ENCODE measurements around the gene KRT13.

Gene KRT13

DNA sequence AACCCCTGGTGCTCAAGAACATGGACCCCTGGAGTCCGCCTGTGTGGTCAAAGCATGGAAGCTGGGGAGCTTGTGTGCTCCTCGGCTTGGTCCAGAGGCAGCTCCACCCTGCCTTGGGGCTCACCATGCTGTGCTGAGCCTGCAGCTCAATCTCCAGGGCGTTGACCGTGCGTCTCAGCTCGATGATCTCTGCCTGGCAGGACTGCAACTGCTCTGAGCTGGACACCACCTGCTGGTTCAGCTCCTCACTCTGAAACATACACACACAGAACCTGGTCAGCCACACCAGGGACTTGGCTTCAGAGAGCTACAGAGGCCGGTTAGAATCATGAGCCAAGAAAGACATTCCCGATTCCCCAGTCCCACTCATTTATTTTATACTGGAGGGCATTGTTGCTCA, 27.2 kb downstream of the KRT13 start:
- no peak overlapping the region for H3K27ac ChIP-seq
- no peak for TF ChIP-seq ZFX (IDR thresholded peaks at IDR 0.05)
- TF ChIP-seq, protein P1, sequence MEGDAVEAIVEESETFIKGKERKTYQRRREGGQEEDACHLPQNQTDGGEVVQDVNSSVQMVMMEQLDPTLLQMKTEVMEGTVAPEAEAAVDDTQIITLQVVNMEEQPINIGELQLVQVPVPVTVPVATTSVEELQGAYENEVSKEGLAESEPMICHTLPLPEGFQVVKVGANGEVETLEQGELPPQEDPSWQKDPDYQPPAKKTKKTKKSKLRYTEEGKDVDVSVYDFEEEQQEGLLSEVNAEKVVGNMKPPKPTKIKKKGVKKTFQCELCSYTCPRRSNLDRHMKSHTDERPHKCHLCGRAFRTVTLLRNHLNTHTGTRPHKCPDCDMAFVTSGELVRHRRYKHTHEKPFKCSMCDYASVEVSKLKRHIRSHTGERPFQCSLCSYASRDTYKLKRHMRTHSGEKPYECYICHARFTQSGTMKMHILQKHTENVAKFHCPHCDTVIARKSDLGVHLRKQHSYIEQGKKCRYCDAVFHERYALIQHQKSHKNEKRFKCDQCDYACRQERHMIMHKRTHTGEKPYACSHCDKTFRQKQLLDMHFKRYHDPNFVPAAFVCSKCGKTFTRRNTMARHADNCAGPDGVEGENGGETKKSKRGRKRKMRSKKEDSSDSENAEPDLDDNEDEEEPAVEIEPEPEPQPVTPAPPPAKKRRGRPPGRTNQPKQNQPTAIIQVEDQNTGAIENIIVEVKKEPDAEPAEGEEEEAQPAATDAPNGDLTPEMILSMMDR (conservative IDR thresholded peaks at IDR 0.05), result no peak

DNA sequence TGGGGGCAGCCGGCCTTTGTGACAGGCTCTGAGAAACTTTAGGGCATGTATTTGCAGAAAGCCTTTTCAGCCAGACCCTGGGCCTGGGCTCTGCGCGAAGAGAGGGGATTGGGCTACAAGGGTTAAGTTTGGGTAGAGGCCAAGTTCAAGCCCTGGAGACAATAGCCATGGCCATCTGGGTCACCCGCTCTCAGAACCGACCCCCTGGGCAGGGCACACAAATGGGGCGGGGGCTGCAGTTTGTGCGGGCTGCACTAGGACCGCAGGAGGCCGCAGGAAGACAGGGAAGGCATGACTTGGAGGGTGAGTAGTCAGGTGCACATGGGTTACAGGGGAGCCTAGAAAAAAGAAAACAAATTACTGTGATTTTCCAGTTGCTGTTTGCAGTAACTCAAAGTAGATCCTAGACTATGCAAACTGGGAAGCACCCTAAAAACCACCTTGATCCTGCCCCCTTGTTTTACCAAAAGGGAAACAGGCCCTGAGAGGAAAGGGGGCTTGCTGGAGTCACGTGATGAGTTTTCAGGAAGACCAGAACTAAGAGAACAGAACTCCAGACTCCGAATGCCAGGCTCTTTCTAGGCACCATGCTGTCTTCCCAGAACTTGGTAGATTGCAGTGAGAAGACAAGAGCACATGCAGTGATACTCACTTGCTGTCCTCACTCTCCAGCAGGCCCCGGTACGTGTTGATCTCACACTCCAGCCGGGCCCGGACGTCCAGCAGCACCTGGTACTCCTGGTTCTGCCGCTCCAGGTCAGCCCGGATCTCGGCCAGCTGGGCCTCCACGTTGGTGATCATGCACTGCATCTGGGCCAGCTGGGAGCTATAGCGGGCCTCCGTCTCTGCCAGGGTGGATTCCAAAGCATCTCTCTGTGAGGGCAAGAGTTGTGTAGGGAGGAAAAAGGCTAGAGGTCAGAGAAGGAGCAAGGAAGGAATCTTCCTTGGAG, 28.3 kb downstream of the KRT13 start:
- no peak overlapping the region for H3K27ac ChIP-seq
- no peak for TF ChIP-seq ZFX (IDR thresholded peaks at IDR 0.05)
- TF ChIP-seq, protein P1 (conservative IDR thresholded peaks at IDR 0.05), result no peak

DNA sequence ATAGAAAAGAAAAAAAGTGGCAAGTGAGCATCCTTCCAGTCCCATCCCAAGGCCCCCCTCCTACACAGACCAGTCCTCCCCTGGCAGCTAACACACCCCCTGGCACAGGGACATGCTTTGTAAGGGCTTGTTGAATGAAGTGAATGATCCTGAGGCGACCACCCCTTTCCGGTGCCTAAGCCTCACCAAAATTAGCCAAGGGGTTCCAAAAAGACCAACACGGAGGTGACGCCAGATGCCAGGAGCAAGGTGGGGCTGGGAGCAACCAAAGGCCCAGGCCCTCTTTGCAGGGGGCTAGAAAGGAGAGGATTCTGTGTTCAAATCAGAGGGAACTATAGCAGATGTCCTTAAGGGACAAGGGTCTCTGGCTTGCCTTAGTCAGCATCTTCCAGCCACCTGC, 30.0 kb downstream of the KRT13 start:
- H3K27ac ChIP-seq, result no peak overlapping the region
- no peak for TF ChIP-seq ZFX (IDR thresholded peaks at IDR 0.05)
- TF ChIP-seq, protein P1 (conservative IDR thresholded peaks at IDR 0.05), result no peak

DNA sequence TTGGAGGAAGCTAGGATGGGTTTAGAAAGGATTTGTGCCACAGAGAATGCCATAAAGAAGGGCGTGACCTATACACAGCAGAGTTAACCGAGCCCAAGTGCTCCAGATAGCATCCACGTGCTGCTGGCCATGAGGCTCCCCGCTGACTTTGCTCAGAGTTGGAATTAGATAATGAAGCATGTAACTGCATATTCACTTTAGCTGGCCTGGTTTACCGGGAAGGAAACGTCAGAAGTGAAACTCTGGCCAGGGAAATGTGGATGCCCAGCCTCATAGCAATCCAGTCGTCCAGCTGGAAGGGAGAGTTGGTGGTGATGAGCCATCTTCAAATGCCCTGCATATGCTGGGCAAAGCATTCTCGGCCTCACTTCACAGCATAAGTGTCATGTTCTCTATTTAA, 30.5 kb downstream of the KRT13 start:
- TF ChIP-seq ZFX (IDR thresholded peaks at IDR 0.05), result no peak
- TF ChIP-seq, protein P1 (conservative IDR thresholded peaks at IDR 0.05), result no peak
- H3K27ac ChIP-seq, result no peak overlapping the region

DNA sequence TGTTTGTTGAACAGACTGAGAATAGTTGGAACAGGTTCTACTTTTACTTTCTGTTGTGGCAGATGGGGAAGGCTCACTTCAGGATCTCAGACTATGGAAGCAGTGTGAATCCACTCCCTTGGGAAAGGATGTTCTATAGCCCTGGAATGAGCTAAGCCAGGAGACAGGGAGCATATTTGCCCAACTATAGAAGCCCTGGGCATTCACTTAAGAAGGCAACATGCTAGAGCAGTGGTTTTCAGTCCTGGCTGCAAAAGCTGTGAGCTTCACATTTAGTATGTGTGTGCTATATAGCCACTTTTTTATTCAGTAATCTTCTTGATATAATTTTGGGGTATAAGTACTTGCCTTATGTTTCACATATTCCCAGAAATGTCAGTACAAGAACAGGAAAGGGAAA, 37.1 kb downstream of the KRT13 start:
- H3K27ac ChIP-seq, result no peak overlapping the region
- TF ChIP-seq ZFX (IDR thresholded peaks at IDR 0.05), result no peak
- TF ChIP-seq, protein P1 (conservative IDR thresholded peaks at IDR 0.05), result no peak

DNA sequence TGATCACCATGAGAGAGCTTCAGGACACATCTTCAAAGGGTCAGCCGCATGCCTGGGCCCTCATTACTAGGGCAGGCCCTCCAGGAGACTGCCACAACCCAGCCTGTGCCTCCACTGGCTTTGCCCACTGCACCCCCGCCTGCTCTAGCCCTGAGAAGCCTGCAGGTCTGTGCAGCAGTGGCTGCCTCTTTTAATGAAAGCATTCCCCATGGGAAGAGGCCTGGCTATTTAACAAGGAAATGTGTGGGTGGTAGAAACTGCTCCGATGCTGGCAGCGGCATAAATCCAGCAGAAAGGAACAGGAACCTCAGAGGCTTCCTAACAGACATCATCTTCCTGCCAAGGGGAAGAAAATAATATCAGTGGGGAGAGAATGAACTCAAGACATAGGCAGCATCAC, 37.9 kb downstream of the KRT13 start:
- no peak for TF ChIP-seq ZFX (IDR thresholded peaks at IDR 0.05)
- TF ChIP-seq, protein P1 (conservative IDR thresholded peaks at IDR 0.05), result no peak
- H3K27ac ChIP-seq, result no peak overlapping the region

DNA sequence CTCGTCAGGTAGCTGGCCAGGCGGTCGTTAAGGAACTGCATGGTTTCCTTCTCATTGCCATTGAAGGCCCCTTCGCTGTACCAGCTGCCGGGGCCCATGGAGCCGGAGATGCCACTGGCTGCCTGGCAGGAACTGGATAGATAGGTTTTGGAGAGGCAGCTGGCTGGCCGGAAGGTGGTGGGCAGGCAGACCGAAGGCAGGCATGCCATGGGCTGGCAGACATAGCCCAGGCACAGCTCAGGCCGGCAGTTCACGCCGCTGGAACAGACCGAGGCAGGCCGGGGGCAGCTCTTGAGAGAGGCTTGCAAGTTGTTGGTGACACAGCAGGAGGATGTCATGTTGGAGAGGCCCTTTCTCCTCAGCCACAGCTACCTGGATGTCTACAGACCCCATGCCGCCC, 38.4 kb downstream of the KRT13 start, which contains the start of gene KRT32:
KRT32 (minus strand) TSS at position 399 of the 400 bp plus-strand sequence; CDS start at position 338, 61 bp downstream.
- TF ChIP-seq ZFX (IDR thresholded peaks at IDR 0.05), result no peak
- TF ChIP-seq, protein P1 (conservative IDR thresholded peaks at IDR 0.05), result no peak

More for the DNA sequence above, 38.4 kb downstream of the KRT13 start, which contains the start of gene KRT32:
- H3K27ac ChIP-seq, result no peak within 1 kb of the TSS
